Measurements from ENCODE around the gene SND1.
A peak's percentile ranks its signal among the peaks of the same experiment; 100 is the strongest.

The SND1 gene

GRCh38 chr7:127908430-127909258 is 256.6 kb downstream of the SND1 start:
- DNase-seq (ENCODE audit: low spot score) = peak; percentile 19

GRCh38 chr7:127909424-127910152 is 257.6 kb downstream of the SND1 start:
- no peak for DNase-seq (ENCODE audit: low spot score)

GRCh38 chr7:127910670-127911069 is 258.7 kb downstream of the SND1 start:
- DNase-seq (ENCODE audit: low spot score) = no peak

DNA sequence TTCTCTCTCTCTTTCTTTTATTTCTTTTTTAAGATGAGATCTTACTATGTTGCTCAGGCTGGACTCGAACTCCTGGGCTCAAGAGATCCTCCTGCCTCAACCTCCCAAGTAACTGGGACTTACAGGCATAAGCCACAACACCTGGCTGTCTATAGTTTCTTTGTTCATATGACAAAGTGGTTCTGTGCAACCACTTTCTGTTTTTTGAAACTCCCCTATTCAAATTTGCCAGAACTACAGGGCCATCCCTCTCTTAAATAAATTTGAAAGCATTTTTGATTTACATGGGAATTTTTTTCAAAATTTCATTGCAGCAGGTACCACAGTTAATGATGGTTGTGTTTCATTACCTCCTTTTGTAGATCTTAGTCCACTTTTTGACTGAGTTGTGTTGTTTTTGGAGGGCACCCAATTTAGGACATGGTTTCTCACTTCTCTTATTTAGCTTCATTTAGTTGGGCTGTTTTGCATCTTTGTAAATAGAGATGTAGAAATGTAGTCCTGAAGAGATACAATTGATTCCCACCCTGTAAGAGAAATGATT is 260.0 kb downstream of the SND1 start:
- DNase-seq (ENCODE audit: low spot score) = no peak

- DNase-seq (ENCODE audit: low spot score) = no peak
Observed at GRCh38 chr7:127912901-127913300, 260.9 kb downstream of the SND1 start.

DNA sequence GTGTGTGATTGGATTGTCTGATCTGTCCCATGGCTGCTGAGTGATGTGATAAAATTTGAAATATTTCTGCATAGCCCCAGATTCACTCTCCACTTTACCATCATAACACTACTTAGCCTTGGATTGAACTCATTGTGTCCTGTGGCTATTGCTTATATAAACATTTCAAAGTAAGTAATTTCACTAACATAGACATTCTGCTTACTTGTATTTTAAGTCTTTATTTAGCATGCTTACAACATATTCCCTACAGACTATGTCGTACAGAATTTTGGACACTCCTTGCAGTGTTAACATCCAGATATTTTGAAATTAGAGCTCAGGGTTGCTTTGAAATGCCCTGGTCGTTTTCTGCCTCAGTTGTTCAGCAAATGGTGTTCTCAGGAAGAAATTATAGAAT is 261.7 kb downstream of the SND1 start:
- DNase-seq (ENCODE audit: low spot score) = no peak

- DNase-seq (ENCODE audit: low spot score) = no peak
Observed at GRCh38 chr7:127914693-127915092, 262.7 kb downstream of the SND1 start.

DNA sequence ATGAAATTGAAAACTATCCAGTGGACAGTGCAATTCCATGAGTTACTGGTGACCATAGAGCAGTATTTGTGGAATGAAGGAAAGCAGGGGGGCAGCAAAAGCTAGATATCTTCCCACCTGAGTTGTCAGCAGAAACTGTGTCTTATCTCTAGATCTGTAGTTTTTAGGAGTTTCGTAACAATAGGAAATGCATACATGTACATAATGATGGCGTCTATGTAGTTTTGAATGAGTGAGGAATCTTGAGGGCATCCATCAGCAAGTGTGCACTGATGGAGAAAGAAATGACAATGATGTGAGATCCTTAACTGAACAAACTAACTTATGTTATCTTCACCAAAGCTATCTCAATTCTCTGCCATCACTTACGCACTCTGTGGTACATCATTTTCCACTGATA is 264.7 kb downstream of the SND1 start:
- no peak for DNase-seq (ENCODE audit: low spot score)

GRCh38 chr7:127918130-127918529 is 266.1 kb downstream of the SND1 start:
- DNase-seq (ENCODE audit: low spot score) = no peak

DNA sequence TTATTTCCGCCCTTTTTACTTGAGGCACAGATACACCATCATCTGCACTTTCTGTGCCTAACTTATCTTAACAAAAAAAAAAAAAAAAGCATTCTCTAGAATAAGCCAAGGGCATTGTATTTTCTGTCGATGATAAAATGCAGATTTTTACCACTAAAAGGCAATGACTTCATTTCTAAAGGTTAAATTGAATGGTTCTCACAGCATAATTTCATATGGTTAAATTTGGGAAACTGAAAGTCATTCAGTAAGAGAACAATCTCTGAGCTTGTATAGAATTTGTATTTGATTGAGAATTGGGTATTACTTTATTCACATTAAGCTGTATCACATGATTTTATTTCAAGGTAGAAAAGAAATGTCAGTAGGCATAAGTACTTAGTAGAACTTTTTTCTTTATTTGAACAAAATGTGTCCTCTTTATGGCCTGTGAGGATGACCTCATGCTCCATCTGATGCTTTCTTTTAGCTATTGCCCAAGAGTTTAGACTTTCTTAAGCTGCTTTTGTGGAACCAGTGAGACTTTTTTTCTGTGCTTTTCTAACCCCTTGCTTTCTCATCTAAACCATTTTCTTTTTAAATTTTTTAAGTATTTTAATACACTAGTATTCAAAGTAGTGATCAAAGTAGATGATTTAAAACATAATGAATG is 268.9 kb downstream of the SND1 start:
- no peak for DNase-seq (ENCODE audit: low spot score)

- no peak for DNase-seq (ENCODE audit: low spot score)
Observed at GRCh38 chr7:127922656-127923055, 270.7 kb downstream of the SND1 start.

DNA sequence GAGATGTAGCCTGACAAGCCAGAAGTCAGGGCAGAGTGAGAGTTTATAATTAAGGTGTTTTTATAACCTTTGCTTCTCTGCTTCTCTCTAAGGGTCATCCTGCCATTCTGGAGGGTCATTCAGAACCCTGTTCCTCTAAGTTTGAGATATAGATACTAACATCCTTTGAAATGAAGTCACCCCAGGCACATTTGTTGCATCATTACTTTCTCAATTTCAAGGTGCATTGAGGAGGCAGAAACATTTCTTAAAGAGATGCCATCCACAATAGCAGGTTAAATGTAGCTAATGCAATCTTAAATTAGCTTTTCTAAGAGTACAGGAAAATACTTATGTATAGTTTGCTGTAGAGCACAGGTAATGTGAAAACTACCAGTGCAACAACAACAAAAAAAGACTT is 272.9 kb downstream of the SND1 start:
- no peak for DNase-seq (ENCODE audit: low spot score)

- DNase-seq (ENCODE audit: low spot score) = no peak
Observed at GRCh38 chr7:127927348-127927696, 275.3 kb downstream of the SND1 start.

GRCh38 chr7:127928222-127928621 is 276.2 kb downstream of the SND1 start:
- DNase-seq (ENCODE audit: low spot score) = no peak

DNA sequence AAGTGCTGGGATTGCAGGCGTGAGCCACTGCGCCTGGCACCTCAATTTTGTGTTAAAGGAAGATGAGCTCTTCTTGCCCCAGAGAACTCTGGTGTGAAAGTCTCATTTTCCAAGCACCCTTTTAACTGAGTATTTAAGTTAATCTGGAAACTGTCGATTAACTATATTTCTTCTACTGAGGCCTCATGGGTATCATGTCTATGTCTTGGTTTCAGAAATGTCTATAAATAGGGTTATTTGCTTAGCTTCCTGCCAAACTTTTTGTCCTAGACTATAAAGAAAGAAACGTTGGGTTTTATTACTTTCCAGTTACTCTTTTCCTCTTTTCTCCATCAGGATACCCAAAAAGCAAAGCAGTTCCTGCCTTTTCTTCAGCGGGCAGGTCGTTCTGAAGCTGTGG is 276.9 kb downstream of the SND1 start:
- no peak for DNase-seq (ENCODE audit: low spot score)

- DNase-seq (ENCODE audit: low spot score) = no peak
Observed at GRCh38 chr7:127930341-127931328, 278.6 kb downstream of the SND1 start.

GRCh38 chr7:127932076-127932475 is 280.1 kb downstream of the SND1 start:
- DNase-seq (ENCODE audit: low spot score) = no peak

GRCh38 chr7:127932496-127932895 is 280.5 kb downstream of the SND1 start:
- DNase-seq (ENCODE audit: low spot score) = no peak

DNA sequence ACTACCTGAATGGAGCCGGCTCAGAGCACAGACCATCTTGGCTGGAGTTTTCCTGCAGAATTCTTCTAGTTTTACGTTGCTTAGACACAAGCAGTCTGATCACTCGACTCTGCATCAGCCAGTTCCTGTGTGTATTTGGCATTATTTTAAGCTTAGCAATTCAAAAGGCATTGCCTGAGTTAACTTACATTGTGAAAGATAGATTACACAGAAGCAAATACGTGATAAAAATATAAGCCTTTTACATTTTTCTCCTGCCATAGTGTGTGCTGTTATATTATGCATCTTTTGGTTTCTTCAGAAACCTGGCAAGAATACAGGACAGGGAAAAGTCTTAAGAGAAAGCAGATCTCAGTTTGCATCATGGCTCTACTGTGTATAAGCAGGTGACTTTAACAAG is 281.2 kb downstream of the SND1 start:
- DNase-seq (ENCODE audit: low spot score) = no peak

- DNase-seq (ENCODE audit: low spot score) = no peak
Observed at GRCh38 chr7:127934711-127935110, 282.7 kb downstream of the SND1 start.

DNA sequence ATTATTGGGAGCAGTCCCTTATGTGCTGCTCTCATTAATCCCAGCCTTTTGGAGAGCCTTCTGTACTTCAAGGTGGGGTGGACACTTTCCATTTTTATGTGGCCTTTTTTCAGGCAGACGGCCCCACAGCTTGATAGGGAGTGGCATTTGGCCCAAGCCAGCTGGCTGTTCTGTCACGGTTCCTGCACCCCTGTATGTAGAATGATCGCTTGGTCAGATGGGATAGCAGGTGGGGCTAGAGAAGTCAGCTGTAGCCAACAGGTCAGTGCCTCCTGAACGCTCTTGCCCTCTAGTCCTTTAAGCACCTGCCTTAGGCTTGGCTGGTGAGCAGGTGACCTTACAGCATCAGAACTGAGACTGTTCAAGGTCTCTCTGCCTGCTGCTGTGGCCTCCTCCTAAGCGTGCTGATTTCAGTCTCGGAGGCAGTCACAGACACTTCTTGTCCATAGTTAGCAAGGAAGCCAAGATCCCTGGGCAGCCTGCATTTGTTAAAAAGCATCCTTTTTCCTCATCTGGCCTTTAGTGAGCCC is 283.9 kb downstream of the SND1 start:
- DNase-seq (ENCODE audit: low spot score) = no peak
